HG03159 (cell line): ENCODE measurements around the gene PRH1.
A peak's percentile ranks its signal among the peaks of the same experiment; 100 is the strongest.

Experiments
- ATAC-seq: cut with Tn5 transposase; IDR thresholded peaks from one replicate; pipeline ENCODE4 v1.9.1; 2021; ENCODE audit warnings: mild to moderate bottlenecking, moderate library complexity; ENCODE audit not compliant: unreplicated experiment

Gene PRH1

GRCh38 chr12:10884086-10884725 is at the start of gene PRH1:
TSS of gene PRH1 (minus strand) at chr12:10884255. CDS start at chr12:10884217, 38 bp downstream.
- ATAC-seq: no peak

GRCh38 chr12:10928746-10929286 is 44.8 kb upstream of the PRH1 start, which contains the start of gene PRH2:
TSS of gene PRH2 (plus strand) at chr12:10929236. CDS start at chr12:10929274, 38 bp downstream.
- no peak for ATAC-seq

- ATAC-seq: no peak
Measured at GRCh38 chr12:10926269-10926668, 42.2 kb upstream of the PRH1 start.

GRCh38 chr12:10919809-10920208 is 35.8 kb upstream of the PRH1 start:
- no peak for ATAC-seq

GRCh38 chr12:10910380-10910779 is 26.3 kb upstream of the PRH1 start:
- ATAC-seq: no peak

- no peak for ATAC-seq
Measured at GRCh38 chr12:10909462-10909861, 25.4 kb upstream of the PRH1 start, which contains the start of gene TAS2R13. TSS of gene TAS2R13 (minus strand) at chr12:10909562. CDS start at chr12:10909298, 264 bp downstream.

- ATAC-seq: no peak
Measured at GRCh38 chr12:10904686-10905085, 20.6 kb upstream of the PRH1 start.

GRCh38 chr12:10901427-10901826 is 17.4 kb upstream of the PRH1 start:
- ATAC-seq: no peak

- no peak for ATAC-seq
Measured at GRCh38 chr12:10900972-10901371, 16.9 kb upstream of the PRH1 start.

GRCh38 chr12:10900530-10900929 is 16.5 kb upstream of the PRH1 start:
- ATAC-seq: no peak

- ATAC-seq: no peak
Measured at GRCh38 chr12:10896854-10897253, 12.8 kb upstream of the PRH1 start.

GRCh38 chr12:10891937-10892336 is 7.9 kb upstream of the PRH1 start:
- ATAC-seq: no peak

GRCh38 chr12:10889226-10889625 is 5.2 kb upstream of the PRH1 start:
- ATAC-seq: no peak

- ATAC-seq: no peak
Measured at GRCh38 chr12:10873378-10873777, 10.7 kb downstream of the PRH1 start.

GRCh38 chr12:10867381-10867780 is 16.7 kb downstream of the PRH1 start:
- ATAC-seq: no peak

GRCh38 chr12:10863512-10864218 is 20.4 kb downstream of the PRH1 start:
- ATAC-seq: no peak

- no peak for ATAC-seq
Measured at GRCh38 chr12:10861366-10861765, 22.7 kb downstream of the PRH1 start.

- no peak for ATAC-seq
Measured at GRCh38 chr12:10855807-10856206, 28.2 kb downstream of the PRH1 start.

GRCh38 chr12:10853776-10854175 is 30.3 kb downstream of the PRH1 start:
- ATAC-seq: no peak

GRCh38 chr12:10851243-10851858 is 32.7 kb downstream of the PRH1 start:
- no peak for ATAC-seq

GRCh38 chr12:10849425-10849878 is 34.6 kb downstream of the PRH1 start, which contains the start of gene PRR4:
TSS of gene PRR4 (minus strand) at chr12:10849475. CDS start at chr12:10849437, 38 bp downstream.
- ATAC-seq: peak; percentile 48
